Panc1 (cell line): ENCODE measurements around the gene ADIG. TPM values are rescaled to one million over a fixed set of nuclear protein-coding genes. Genes with fewer than 3 reads are reported as not detected.

Source experiments
- ATAC-seq: fragments of 200-7000 bp; cut with Tn5 transposase; 2 replicates; pipeline ENCODE4 v1.9.1; 2020; ENCODE audit warnings: mild to moderate bottlenecking, moderate library complexity
- BruUV-seq: library from RNA; stranded (reverse); fragments of 400-500 nt; replicated peaks from 2 replicates; lab custom pipeline; 2021; lab: Mats Ljungman, UMichigan
- CTCF ChIA-PET: fragments of 300-600 bp; sonication (Branson Sonifier 250); formaldehyde crosslinking; loops from one replicate; lab custom pipeline; 2022; ENCODE audit warnings: antibody characterized with exemption; lab: Charles Lee
- POLR2A ChIA-PET: fragments of 300-600 bp; sonication (Branson Sonifier 250); formaldehyde crosslinking; loops from one replicate; lab custom pipeline; 2022; ENCODE audit warnings: antibody characterized with exemption; lab: Charles Lee
- DNase-seq: peaks from one replicate; pipeline ENCODE4 v3.0.0-alpha.2; 2010; ENCODE audit warnings: low read depth, low spot score
- H3K27ac ChIP-seq: 2 replicates; pipeline ENCODE4 v1.5.1; 2011; ENCODE audit warnings: mild to moderate bottlenecking, low read length, inconsistent platforms
- H3K27me3 ChIP-seq: fragments of 200-500 bp; sonication (Bioruptor generic); 2 replicates; pipeline ENCODE4 v1.6.0; 2014; ENCODE audit warnings: low read length, inconsistent platforms; ENCODE audit not compliant: control insufficient read depth, insufficient read depth
- H3K36me3 ChIP-seq: fragments of 200-500 bp; sonication (Bioruptor generic); 2 replicates; pipeline ENCODE4 v1.5.1; 2014; ENCODE audit warnings: inconsistent platforms, mild to moderate bottlenecking, low read length, moderate library complexity; ENCODE audit not compliant: control insufficient read depth, insufficient read depth
- H3K4me1 ChIP-seq: 2 replicates; pipeline ENCODE4 v1.5.1; 2011; ENCODE audit warnings: inconsistent platforms, mild to moderate bottlenecking, low read length, moderate library complexity; ENCODE audit not compliant: control insufficient read depth, insufficient read depth
- H3K4me3 ChIP-seq, 2 experiments: 2 replicates each; pipeline ENCODE4 v1.5.1; 2011 to 2012; ENCODE audit warnings: low read depth in 2 of 2, low read length in 2 of 2, mild to moderate bottlenecking in 2 of 2, inconsistent platforms in 1 of 2, moderate library complexity in 1 of 2
- H3K9me3 ChIP-seq: fragments of 200-500 bp; sonication (Bioruptor generic); 2 replicates; pipeline ENCODE4 v1.5.1; 2014; ENCODE audit warnings: low read depth, mild to moderate bottlenecking, inconsistent platforms, low read length, moderate library complexity; ENCODE audit not compliant: control insufficient read depth, insufficient read depth
- CTCF ChIP-seq: fragments of 450-650 bp; IDR thresholded peaks from 2 replicates; pipeline ENCODE4 v1.5.1; 2017; ENCODE audit warnings: mild to moderate bottlenecking
- POLR2AphosphoS5 ChIP-seq: IDR thresholded peaks from 2 replicates; pipeline ENCODE4 v1.6.1; 2012; ENCODE audit warnings: mild to moderate bottlenecking, low read depth, low read length, moderate library complexity
- REST ChIP-seq, 2 experiments: IDR thresholded peaks; 2 replicates each; pipeline ENCODE4 v1.6.1; 2011 to 2012; ENCODE audit warnings: low read depth in 2 of 2, control low read depth in 1 of 2, low read length in 1 of 2, mild to moderate bottlenecking in 1 of 2, moderate library complexity in 1 of 2; ENCODE audit not compliant: insufficient read depth in 1 of 2
- SIN3A ChIP-seq: IDR thresholded peaks from 2 replicates; pipeline ENCODE4 v1.6.1; 2012; ENCODE audit warnings: low read depth, mild to moderate bottlenecking, low read length, moderate library complexity, borderline replicate concordance; ENCODE audit not compliant: insufficient read depth
- TCF7L2 ChIP-seq: IDR thresholded peaks from 2 replicates; pipeline ENCODE4 v1.6.1; 2011; ENCODE audit warnings: mild to moderate bottlenecking, low read depth, low read length, inconsistent platforms
- in situ Hi-C: cut with HindIII; loops from 2 replicates; pipeline ENCODE4 v1.10.0; 2016; ENCODE audit warnings: low sequenced_read_pairs, low pct_unique_long_range_greater_than_20kb
- intact Hi-C: fragments of 100-400 bp; cut with micrococcal nuclease; formaldehyde crosslinking; loops from one replicate; pipeline ENCODE4 v1.10.0; 2022; ENCODE audit not compliant: unreplicated experiment
- total RNA-seq: library from RNA; stranded (reverse); gene quantifications from one replicate; pipeline ENCODE4 v1.2.1, GENCODE V29; 2021; ENCODE audit not compliant: unreplicated experiment

ADIG gene
- total RNA-seq, 1 experiment from 2014 or later, result not detected

GRCh38 chr20:38603286-38603685 is 22.3 kb downstream of the ADIG start:
- H3K27ac ChIP-seq, result no peak overlapping the region
- no peak overlapping the region for H3K4me3 ChIP-seq
- no TSS peak for BruUV-seq
- peaks cover 5% of the 10 kb centered on the region for H3K4me1 ChIP-seq
- in situ Hi-C loops (no loop called here), intact Hi-C loops (no loop called here)
- ChIA-PET POLR2A (no interaction called here), CTCF (no interaction called here)
- TF ChIP-seq CTCF (no peak), REST (IDR thresholded peaks at IDR 0.05; ENCODE audit: insufficient read depth in 1 of 2, low read depth in 2 of 2, low read length in 1 of 2) (no peak), TCF7L2 (no peak), POLR2AphosphoS5 (no peak), SIN3A (no peak)
- H3K9me3 ChIP-seq, result no peaks in the 10 kb centered on the region
- DNase-seq, result no peak
- no peaks in the 10 kb centered on the region for H3K36me3 ChIP-seq
- ATAC-seq, result no peak
- peaks cover 9% of the 10 kb centered on the region for H3K27me3 ChIP-seq

- CTCF ChIA-PET, result interaction anchor here (0.5 to 0.6 kb wide), 2 partner anchors 32 to 251 kb away, joined by 3 to 5 read pairs; no protein-coding TSS in a partner anchor
- H3K4me3 ChIP-seq, result no peak overlapping the region
These were observed 23.9 kb downstream of the ADIG start for GRCh38 chr20:38604873-38605303.

More at GRCh38 chr20:38604873-38605303, 23.9 kb downstream of the ADIG start:
- H3K27me3 ChIP-seq, result peaks cover 9% of the 10 kb centered on the region
- TF ChIP-seq POLR2AphosphoS5, result no peak
- TF ChIP-seq REST (IDR thresholded peaks at IDR 0.05; ENCODE audit: insufficient read depth in 1 of 2, low read depth in 2 of 2, low read length in 1 of 2), result no peak
- TF ChIP-seq SIN3A, result no peak
- TF ChIP-seq CTCF, result no peak
- TF ChIP-seq TCF7L2, result no peak
- in situ Hi-C loops, result no loop called here
- no peaks in the 10 kb centered on the region for H3K36me3 ChIP-seq
- H3K27ac ChIP-seq, result no peak overlapping the region
- ATAC-seq (no peak; the same call in 1 of the 2 replicates), DNase-seq (peak; percentile 15)
- no peaks in the 10 kb centered on the region for H3K9me3 ChIP-seq
- POLR2A ChIA-PET, result no interaction called here
- BruUV-seq, result no TSS peak
- H3K4me1 ChIP-seq, result peaks cover 5% of the 10 kb centered on the region
- intact Hi-C loops, result no loop called here
